ENCODE results near the gene MARK3.
"Not testable (repeated sequence)": the region's sequence is repeated elsewhere in the genome, so short reads cannot be mapped to it uniquely, and the experiment has no call there.

Gene MARK3

DNA sequence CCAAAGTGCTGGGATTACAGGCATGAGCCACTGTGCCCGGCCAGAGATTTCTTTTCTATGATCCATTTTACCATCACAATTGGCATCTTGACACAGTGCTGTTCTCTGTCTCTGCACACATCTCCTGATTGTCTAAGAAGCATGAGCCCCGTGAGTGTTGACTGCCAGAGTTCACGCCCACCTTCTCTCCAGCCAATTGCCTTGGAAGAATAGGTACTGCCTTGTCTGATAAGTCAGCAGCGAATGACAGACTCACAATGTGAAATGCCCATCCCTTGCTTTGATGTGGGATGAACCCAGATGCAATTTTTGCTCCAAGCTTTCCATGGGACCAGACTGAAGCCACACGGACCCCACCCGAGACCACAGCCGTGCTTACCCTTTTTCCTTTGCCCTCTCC, 31.9 kb upstream of the MARK3 start:
- H3K36me3 Mint-ChIP-seq (ENCODE audit: low read depth): no peaks in the 10 kb centered on the region
- peaks cover 15% of the 10 kb centered on the region for H3K4me1 Mint-ChIP-seq (ENCODE audit: low read depth)
- H3K4me3 Mint-ChIP-seq: no peak overlapping the region
- intact Hi-C loops (cut with micrococcal nuclease): loop anchor here (5.0 kb wide), 1 partner anchor 34 kb away; the partner anchor contains the start of gene MARK3
- no peak overlapping the region for H3K27ac Mint-ChIP-seq
- peaks cover 7% of the 10 kb centered on the region for H3K27me3 Mint-ChIP-seq
- no peaks in the 10 kb centered on the region for H3K9me3 Mint-ChIP-seq

DNA sequence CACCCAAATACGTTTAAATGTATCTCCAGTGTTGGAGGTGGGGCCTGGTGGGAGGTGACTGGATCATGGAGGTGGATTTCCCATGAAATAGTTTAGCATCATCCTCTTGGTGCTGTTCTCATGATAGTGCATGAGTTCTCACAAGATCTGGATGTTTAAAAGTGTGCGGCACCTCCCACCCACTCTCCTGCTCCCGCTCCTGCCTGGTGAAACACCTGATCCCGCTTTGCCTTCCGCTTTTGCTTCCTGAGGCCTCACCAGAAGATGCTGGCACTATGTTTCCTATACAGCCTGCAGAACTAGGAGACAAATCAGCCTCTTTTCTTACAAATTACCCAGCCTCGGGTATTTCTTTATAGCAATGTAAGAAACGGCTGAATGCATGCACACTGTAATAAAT, 31.1 kb upstream of the MARK3 start:
- intact Hi-C loops (cut with micrococcal nuclease): loop anchor here (5.0 kb wide), 1 partner anchor 33 kb away; the partner anchor contains the start of gene MARK3
- Mint-ChIP-seq H3K9me3 (no peaks in the 10 kb centered on the region), H3K4me1 (ENCODE audit: low read depth) (peaks cover 15% of the 10 kb centered on the region), H3K4me3 (no peak overlapping the region), H3K27me3 (peaks cover 7% of the 10 kb centered on the region), H3K27ac (no peak overlapping the region), H3K36me3 (ENCODE audit: low read depth) (no peaks in the 10 kb centered on the region)

DNA sequence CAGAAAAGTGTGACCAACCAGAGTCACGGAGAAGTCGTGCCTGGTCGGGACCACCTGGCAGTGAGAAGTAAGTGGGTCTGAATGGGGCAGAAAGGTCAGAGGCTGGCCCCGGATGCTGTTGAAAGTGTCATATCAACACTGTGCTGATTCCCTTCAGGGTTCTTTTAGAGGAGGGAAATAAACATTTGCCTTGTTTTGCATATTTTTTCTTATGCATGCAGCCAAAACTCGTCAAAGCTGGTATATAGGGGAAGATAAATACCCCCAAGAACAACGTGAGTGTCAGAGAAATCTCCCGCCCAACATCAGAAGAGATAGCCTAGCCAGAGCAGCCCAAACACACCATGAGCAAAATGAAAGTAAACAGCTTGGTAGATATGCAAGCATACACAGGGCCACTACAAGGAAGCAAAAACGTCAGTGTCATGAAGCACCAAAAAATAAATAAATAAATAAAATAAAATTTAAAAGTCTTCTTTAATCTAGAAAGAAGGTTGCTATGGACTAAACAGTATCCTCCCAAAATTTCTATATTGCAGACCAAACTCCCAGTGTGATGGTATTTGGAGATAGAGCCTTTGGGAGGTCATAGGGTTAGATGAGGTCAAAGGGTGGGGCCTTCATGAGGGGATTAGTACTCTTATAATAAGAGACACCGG, 29.1 kb upstream of the MARK3 start:
- H3K27me3 Mint-ChIP-seq: peaks cover 7% of the 10 kb centered on the region
- peaks cover 15% of the 10 kb centered on the region for H3K4me1 Mint-ChIP-seq (ENCODE audit: low read depth)
- no peak overlapping the region for H3K4me3 Mint-ChIP-seq
- intact Hi-C loops (cut with micrococcal nuclease): no loop called here
- H3K27ac Mint-ChIP-seq: no peak overlapping the region
- H3K9me3 Mint-ChIP-seq: no peaks in the 10 kb centered on the region
- H3K36me3 Mint-ChIP-seq (ENCODE audit: low read depth): no peaks in the 10 kb centered on the region

DNA sequence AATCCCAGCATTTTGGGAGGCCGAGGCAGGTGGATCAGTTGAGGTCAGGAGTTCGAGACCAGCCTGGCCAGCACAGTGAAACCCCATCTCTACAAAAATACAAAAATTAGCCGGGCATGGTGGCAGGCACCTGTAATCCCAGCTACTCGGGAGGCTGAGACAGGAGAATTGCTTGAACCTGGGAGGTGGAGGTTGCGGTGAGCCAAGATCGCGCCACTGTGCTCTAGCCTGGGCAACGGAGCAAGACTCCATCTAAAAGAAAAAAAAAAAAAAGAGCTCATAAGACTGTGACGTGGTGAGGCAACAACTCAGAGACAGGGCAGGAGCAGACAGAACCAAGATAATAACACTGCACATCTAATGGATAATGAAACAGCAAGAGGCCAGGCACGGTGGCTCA, 27.7 kb upstream of the MARK3 start:
- intact Hi-C loops (cut with micrococcal nuclease); H3K4me3 Mint-ChIP-seq; H3K27ac Mint-ChIP-seq; H3K27me3 Mint-ChIP-seq; H3K9me3 Mint-ChIP-seq; H3K36me3 Mint-ChIP-seq (ENCODE audit: low read depth): not testable (repeated sequence)
- H3K4me1 Mint-ChIP-seq (ENCODE audit: low read depth): peaks cover 15% of the 10 kb centered on the region

DNA sequence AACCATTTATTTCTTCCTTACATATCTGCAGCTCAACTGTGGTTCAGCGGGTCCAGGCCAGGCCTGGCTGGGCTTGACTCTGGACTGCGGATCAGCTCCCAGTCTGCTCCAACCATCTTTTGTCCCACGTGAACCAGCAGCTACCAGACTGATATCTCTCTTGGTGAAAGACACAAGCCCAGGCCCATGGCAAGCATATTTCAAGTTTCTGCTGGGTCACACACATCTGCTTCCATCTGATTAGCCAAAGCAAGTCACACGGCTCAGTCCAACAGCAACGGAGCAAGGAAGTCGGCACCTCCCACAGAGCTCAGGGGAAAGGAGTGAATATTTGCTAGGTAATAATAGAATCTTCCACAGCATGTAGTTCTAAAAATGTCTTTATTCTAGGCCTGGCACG, 24.7 kb upstream of the MARK3 start:
- H3K27ac Mint-ChIP-seq: no peak overlapping the region
- H3K9me3 Mint-ChIP-seq: peaks cover 21% of the 10 kb centered on the region
- H3K4me3 Mint-ChIP-seq: no peak overlapping the region
- intact Hi-C loops (cut with micrococcal nuclease): no loop called here
- H3K36me3 Mint-ChIP-seq (ENCODE audit: low read depth): no peaks in the 10 kb centered on the region
- H3K4me1 Mint-ChIP-seq (ENCODE audit: low read depth): peaks cover 12% of the 10 kb centered on the region
- H3K27me3 Mint-ChIP-seq: no peaks in the 10 kb centered on the region

DNA sequence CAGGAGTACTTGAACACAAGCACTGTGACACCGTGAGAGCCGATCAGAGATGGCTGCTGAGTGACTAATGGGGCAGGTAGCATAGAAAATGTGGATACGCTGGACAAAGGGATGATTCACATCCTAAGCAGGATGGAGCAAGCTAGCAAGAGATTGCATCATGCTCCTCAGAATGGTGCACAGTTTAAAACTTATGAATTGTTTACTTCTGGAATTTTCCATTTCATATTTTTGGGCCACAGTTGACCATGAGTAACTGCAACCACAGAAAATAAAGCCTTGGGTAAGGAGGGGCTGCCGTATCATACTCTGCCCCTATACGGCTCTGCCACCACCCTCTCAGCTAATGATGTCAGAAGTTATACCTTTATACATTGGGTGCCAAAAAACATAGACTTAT, 23.3 kb upstream of the MARK3 start:
- H3K4me3 Mint-ChIP-seq: no peak overlapping the region
- H3K4me1 Mint-ChIP-seq (ENCODE audit: low read depth): peaks cover 4% of the 10 kb centered on the region
- no peak overlapping the region for H3K27ac Mint-ChIP-seq
- intact Hi-C loops (cut with micrococcal nuclease): no loop called here
- no peaks in the 10 kb centered on the region for H3K27me3 Mint-ChIP-seq
- peaks cover 21% of the 10 kb centered on the region for H3K9me3 Mint-ChIP-seq
- no peaks in the 10 kb centered on the region for H3K36me3 Mint-ChIP-seq (ENCODE audit: low read depth)

DNA sequence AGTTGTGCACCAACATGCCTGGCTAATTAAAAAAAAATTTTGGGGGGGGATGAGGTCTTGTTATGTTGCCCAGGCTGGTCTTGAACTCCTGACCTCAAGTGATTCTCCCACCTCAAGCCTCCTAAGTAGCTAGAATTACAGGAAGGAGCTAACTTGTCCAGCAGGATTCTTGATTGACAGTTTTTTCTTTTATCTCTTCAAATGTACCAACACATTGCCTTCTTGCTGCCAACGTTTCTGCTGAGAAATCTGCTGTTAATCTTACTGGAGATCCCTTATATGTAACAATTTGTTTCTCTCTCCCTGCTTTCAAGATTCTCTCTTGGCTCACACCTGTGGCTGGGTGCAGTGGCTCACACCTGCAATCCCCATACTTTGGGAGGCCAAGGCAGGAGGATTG, 22.4 kb upstream of the MARK3 start:
- H3K36me3 Mint-ChIP-seq (ENCODE audit: low read depth): no peaks in the 10 kb centered on the region
- no peaks in the 10 kb centered on the region for H3K27me3 Mint-ChIP-seq
- H3K27ac Mint-ChIP-seq: no peak overlapping the region
- peaks cover 21% of the 10 kb centered on the region for H3K9me3 Mint-ChIP-seq
- no peaks in the 10 kb centered on the region for H3K4me1 Mint-ChIP-seq (ENCODE audit: low read depth)
- H3K4me3 Mint-ChIP-seq: no peak overlapping the region
- intact Hi-C loops (cut with micrococcal nuclease): no loop called here

DNA sequence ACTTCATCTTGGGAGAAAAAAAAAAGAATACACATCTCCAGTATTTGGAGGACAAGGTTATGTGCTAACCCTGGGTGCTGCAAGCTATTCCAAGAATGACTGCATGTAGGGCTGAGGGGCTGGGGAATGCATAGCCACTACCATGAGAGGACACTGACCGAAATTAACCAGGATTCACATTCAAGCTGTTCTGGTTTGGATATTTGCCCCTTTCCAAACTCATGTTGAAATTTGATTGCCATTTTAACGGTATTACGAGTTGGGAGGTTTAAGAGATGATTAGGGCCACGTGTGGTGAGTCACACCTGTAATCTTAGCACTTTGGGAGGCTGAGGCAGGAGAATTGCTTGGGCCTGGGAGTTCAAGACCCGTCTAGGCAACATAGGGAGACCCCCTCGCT, 18.5 kb upstream of the MARK3 start:
- no peak overlapping the region for H3K4me3 Mint-ChIP-seq
- no peak overlapping the region for H3K27ac Mint-ChIP-seq
- H3K9me3 Mint-ChIP-seq: peaks cover 21% of the 10 kb centered on the region
- no peaks in the 10 kb centered on the region for H3K4me1 Mint-ChIP-seq (ENCODE audit: low read depth)
- intact Hi-C loops (cut with micrococcal nuclease): no loop called here
- no peaks in the 10 kb centered on the region for H3K27me3 Mint-ChIP-seq
- H3K36me3 Mint-ChIP-seq (ENCODE audit: low read depth): no peaks in the 10 kb centered on the region

DNA sequence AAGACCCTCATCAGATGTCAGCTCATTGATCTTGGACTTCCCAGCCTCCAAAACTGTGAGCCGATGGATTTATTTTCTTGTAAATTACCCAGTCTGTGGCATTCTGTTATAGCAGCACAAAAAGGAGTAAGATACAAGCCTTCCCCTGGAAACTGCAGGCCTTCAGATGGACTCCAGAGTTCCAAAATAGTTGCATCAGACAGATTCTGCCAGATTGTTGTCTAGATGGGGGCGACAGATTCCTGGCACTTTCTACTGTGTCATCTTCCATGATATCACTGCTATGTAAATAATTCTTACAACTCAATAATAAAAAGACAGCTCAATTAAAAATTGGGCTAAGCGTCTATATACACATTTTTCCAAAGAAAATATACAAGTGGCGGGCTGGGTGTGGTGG, 17.2 kb upstream of the MARK3 start:
- H3K27ac Mint-ChIP-seq: no peak overlapping the region
- intact Hi-C loops (cut with micrococcal nuclease): no loop called here
- no peaks in the 10 kb centered on the region for H3K36me3 Mint-ChIP-seq (ENCODE audit: low read depth)

DNA sequence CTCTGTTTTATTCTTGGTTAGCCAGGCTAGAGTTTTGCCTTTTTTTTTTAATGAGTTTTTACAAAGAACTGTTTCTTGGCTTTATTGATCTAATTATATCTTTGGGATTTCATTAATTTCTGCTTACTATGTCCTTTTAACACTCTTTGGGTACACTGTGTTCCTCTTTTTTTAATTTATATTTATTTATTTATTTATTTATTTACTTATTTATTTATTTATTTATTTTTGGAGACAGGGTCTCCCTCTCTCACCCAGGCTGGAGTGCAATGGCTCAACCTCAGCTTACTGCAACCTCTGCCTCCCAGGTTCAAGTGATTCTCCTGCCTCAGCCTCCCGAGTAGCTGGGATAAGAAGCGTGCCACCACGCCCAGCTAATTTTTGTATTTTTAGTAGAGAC, 15.1 kb upstream of the MARK3 start:
- Mint-ChIP-seq H3K27me3 (peaks cover 1% of the 10 kb centered on the region), H3K4me1 (ENCODE audit: low read depth) (peaks cover 6% of the 10 kb centered on the region), H3K4me3 (no peak overlapping the region), H3K36me3 (ENCODE audit: low read depth) (no peaks in the 10 kb centered on the region), H3K9me3 (no peaks in the 10 kb centered on the region), H3K27ac (no peak overlapping the region)
- intact Hi-C loops (cut with micrococcal nuclease): no loop called here

More for the DNA sequence above, 17.2 kb upstream of the MARK3 start:
- no peak overlapping the region for H3K4me3 Mint-ChIP-seq
- H3K4me1 Mint-ChIP-seq (ENCODE audit: low read depth): peaks cover 6% of the 10 kb centered on the region
- peaks cover 15% of the 10 kb centered on the region for H3K9me3 Mint-ChIP-seq
- H3K27me3 Mint-ChIP-seq: no peaks in the 10 kb centered on the region

DNA sequence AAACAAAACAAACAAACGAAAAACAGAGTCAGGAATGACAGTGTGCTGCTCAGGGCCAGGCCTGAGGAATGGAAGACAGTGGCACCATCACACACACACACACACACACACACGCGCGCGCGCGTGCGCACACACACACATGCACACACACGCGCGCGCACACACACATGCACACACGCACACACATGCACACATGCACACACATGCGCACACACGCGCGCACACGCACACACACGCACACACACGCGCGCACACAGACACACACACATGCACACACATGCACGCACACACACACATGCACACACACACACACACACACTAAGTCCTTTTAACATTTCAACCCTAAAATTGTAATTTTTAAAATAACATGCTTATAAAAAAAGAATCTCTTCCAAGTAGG, 13.2 kb upstream of the MARK3 start:
- Mint-ChIP-seq H3K27me3 (peaks cover 1% of the 10 kb centered on the region), H3K27ac (no peak overlapping the region)

DNA sequence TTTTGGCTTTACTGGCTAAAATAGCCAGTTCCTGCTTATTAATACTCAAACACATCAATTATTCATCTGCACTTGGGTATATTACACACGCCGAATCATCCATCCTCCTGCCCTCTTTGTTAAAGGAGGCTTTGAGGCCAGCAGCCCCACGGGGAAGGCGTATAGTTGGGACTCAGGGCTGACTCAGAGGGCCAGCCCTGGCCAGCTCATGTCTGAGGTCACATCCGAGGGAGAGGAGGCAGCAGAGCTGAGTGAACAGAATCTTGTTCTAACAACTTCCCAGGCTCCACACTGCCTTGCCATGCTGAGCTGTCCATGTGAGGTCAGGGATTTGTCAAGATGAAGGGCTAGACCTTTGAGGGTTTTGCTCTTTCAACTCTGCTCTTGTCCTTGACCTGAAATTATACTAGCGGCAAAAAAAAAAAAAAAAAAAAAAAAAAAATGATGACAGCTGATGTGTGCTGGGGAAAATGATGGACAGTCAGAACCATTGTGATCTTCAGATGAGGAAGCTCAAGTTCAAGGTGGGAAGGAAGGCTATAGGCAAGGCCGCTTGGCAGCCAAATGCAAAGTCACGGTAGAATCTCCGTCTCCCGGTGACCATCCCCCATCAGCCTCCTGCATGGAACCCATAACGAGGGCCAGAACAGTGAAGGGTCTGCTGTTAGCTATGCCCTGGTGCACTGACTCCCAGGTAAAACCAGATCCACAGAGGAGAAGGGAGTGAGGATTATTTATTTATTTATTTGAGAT, 12.5 kb upstream of the MARK3 start:
- peaks cover 1% of the 10 kb centered on the region for H3K27me3 Mint-ChIP-seq
- no peak overlapping the region for H3K4me3 Mint-ChIP-seq
- intact Hi-C loops (cut with micrococcal nuclease): no loop called here
- H3K36me3 Mint-ChIP-seq (ENCODE audit: low read depth): no peaks in the 10 kb centered on the region
- H3K9me3 Mint-ChIP-seq: no peaks in the 10 kb centered on the region
- H3K27ac Mint-ChIP-seq: no peak overlapping the region
- peaks cover 6% of the 10 kb centered on the region for H3K4me1 Mint-ChIP-seq (ENCODE audit: low read depth)

More for the DNA sequence above, 13.2 kb upstream of the MARK3 start:
- intact Hi-C loops (cut with micrococcal nuclease): no loop called here
- no peaks in the 10 kb centered on the region for H3K36me3 Mint-ChIP-seq (ENCODE audit: low read depth)
- H3K4me3 Mint-ChIP-seq: no peak overlapping the region
- H3K4me1 Mint-ChIP-seq (ENCODE audit: low read depth): peaks cover 6% of the 10 kb centered on the region
- H3K9me3 Mint-ChIP-seq: no peaks in the 10 kb centered on the region

DNA sequence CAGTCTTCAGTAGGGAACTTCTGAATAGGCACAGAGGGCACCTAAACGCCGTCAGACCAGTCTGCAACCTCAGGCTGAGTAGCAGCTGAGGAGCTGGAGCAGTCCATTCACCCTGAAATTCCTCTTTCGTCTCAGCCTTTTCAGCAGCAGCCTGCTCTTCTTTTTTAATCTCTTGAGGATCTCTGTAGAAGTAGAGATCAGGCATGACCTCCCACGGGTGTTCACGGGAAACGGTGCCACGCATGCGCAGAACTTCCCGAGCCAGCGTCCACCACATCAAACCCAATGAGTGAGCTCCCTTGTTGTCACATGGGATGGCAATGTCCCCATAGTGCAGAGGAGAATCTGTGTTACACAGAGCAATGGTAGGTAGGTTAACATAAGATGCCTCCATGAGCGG, 11.1 kb upstream of the MARK3 start:
- Mint-ChIP-seq H3K4me1 (ENCODE audit: low read depth) (peaks cover 6% of the 10 kb centered on the region), H3K9me3 (no peaks in the 10 kb centered on the region), H3K27ac (no peak overlapping the region), H3K27me3 (peaks cover 3% of the 10 kb centered on the region), H3K36me3 (ENCODE audit: low read depth) (no peaks in the 10 kb centered on the region), H3K4me3 (no peak overlapping the region)
- intact Hi-C loops (cut with micrococcal nuclease): no loop called here

DNA sequence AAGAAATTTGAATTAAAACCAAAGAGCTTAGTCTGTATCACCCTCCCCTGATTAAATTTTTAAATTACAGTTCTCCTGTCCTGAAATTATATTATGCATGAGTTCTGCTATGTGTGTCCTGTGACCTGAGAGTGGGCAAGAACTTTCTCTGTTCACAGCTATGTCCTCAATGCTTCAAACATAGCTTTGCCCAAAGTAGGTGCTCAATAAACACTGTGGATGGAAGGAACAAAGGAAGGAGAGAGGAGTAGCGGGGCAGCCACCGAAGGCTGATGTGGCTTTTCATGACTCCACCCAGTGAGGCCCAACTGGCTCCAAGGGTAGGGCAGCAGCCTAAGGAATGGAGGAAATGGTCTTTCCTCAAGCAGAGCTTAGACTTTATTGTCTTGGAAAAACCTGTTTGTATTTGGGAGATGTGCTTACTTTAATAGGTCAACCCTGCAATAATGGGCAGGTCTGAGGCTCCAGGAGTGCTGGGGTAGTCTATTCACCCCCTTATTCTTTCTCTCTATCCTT, 7.6 kb upstream of the MARK3 start:
- Mint-ChIP-seq H3K27ac (no peak overlapping the region), H3K27me3 (peaks cover 3% of the 10 kb centered on the region), H3K36me3 (ENCODE audit: low read depth) (no peaks in the 10 kb centered on the region), H3K4me1 (ENCODE audit: low read depth) (peaks cover 17% of the 10 kb centered on the region), H3K9me3 (no peaks in the 10 kb centered on the region), H3K4me3 (no peak overlapping the region)
- intact Hi-C loops (cut with micrococcal nuclease): no loop called here
